Hepatocyte (in vitro differentiated cells): ENCODE results near the gene BCAS3. TPM values are rescaled to one million over a fixed set of nuclear protein-coding genes. Genes with fewer than 3 reads are reported as not detected.

Experiments
- DNase-seq: peaks from one replicate; pipeline ENCODE4 v3.0.0-alpha.2; 2016; ENCODE audit warnings: low spot score
- H2AFZ ChIP-seq: fragments of 200-600 bp; sonication (generic); 2 replicates; pipeline ENCODE4 v1.6.0; 2016; ENCODE audit warnings: antibody characterized with exemption, mild to moderate bottlenecking
- H3K27ac ChIP-seq: fragments of 200-600 bp; sonication (generic); 2 replicates; pipeline ENCODE4 v1.5.1; 2016; ENCODE audit warnings: mild to moderate bottlenecking
- H3K27me3 ChIP-seq: fragments of 200-600 bp; sonication (generic); 2 replicates; pipeline ENCODE4 v1.6.1; 2016
- H3K36me3 ChIP-seq: fragments of 200-600 bp; sonication (generic); replicated peaks from 2 replicates; pipeline ENCODE4 v1.5.1; 2016; ENCODE audit warnings: low read depth; ENCODE audit not compliant: insufficient read depth
- H3K4me1 ChIP-seq: fragments of 200-600 bp; sonication (generic); 2 replicates; pipeline ENCODE4 v1.5.1; 2016; ENCODE audit warnings: mild to moderate bottlenecking, moderate library complexity; ENCODE audit not compliant: insufficient read depth
- H3K4me2 ChIP-seq: fragments of 200-600 bp; sonication (generic); 2 replicates; pipeline ENCODE4 v1.6.0; 2016
- H3K4me3 ChIP-seq: fragments of 200-600 bp; sonication (generic); 2 replicates; pipeline ENCODE4 v1.5.1; 2016; ENCODE audit warnings: mild to moderate bottlenecking
- H3K79me2 ChIP-seq: fragments of 200-600 bp; sonication (generic); 2 replicates; pipeline ENCODE4 v1.6.0; 2017; ENCODE audit warnings: mild to moderate bottlenecking
- H3K9me2 ChIP-seq: fragments of 200-600 bp; sonication (generic); replicated peaks from 2 replicates; pipeline ENCODE4 v1.6.0; 2017; ENCODE audit warnings: mild to moderate bottlenecking; ENCODE audit not compliant: insufficient read depth
- H3K9me3 ChIP-seq: fragments of 200-600 bp; sonication (generic); 2 replicates; pipeline ENCODE4 v1.5.1; 2016; ENCODE audit warnings: low read depth, mild to moderate bottlenecking
- H4K20me1 ChIP-seq: fragments of 200-600 bp; sonication (generic); 2 replicates; pipeline ENCODE4 v1.6.0; 2016; ENCODE audit warnings: mild to moderate bottlenecking; ENCODE audit not compliant: insufficient read depth, poor library complexity, severe bottlenecking
- EZH2 ChIP-seq: fragments of 200-600 bp; sonication (generic); IDR thresholded peaks from 2 replicates; pipeline ENCODE4 v1.6.1; 2016; ENCODE audit warnings: antibody characterized with exemption, mild to moderate bottlenecking, borderline replicate concordance
- EZH2phosphoT487 ChIP-seq: fragments of 200-600 bp; sonication (generic); IDR thresholded peaks from one replicate; pipeline ENCODE4 v1.6.1; 2018; ENCODE audit warnings: antibody characterized with exemption, mild to moderate bottlenecking, low read depth, moderate library complexity; ENCODE audit not compliant: unreplicated experiment, severe bottlenecking
- WGBS: methylation state at CpG from one replicate; pipeline ENCODE4 v1.1.6; 2016; ENCODE audit warnings: low lambda C conversion rate; ENCODE audit errors: missing lambda C conversion rate; 5-methylcytosine and 5-hydroxymethylcytosine counted together
- polyA plus RNA-seq: library from polyadenylated mRNA; unstranded; fragments of >200 nt; fragmentation: Nextera tagmentation; extraction: Ambion mirVana; gene quantifications from 2 replicates; pipeline ENCODE4 v1.2.1, GENCODE V29; 2016
- total RNA-seq: library from RNA; depleted of rRNA; stranded (reverse); fragments of >200 nt; gene quantifications from 2 replicates; pipeline ENCODE4 v1.2.3, GENCODE V29; 2014
- TF ChIP-seq, protein P1 (sequence below): fragments of 200-600 bp; sonication (generic); IDR thresholded peaks from 2 replicates; pipeline ENCODE4 v1.5.1; 2016; ENCODE audit warnings: antibody characterized with exemption, mild to moderate bottlenecking; ENCODE audit not compliant: poor library complexity

Gene BCAS3
- total and polyA plus RNA-seq, 2 experiments from 2014 or later: 16.5 to 58.8 TPM

DNA sequence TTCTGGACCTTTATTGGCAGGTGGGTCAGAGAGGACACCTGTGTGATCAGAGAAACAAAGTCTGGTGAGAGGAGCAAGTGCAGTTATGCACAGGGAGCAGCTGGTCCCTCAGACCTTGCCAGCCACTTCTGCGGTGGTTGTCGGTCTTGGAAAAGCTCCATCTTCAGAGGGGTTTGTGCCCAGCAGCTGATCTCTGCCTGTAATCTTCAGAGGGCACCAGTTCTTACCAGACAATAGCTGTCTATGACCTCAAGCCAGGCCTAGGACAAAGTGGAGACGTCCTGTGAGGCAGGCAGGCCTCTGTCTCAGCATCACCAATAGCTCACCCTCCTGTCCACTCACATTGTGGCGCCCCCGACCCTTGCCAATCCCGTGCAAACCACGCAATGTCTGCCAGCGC lies 655.5 kb downstream of the BCAS3 start:
- no peaks in the 10 kb centered on the region for H3K9me2 ChIP-seq
- H3K27ac ChIP-seq: no peak overlapping the region
- H3K4me1 ChIP-seq: peaks cover 21% of the 10 kb centered on the region
- 95% methylated on average over 8 of the region's 8 CpGs for WGBS
- no peak overlapping the region for H3K4me3 ChIP-seq
- H4K20me1 ChIP-seq: no peaks in the 10 kb centered on the region
- H3K4me2 ChIP-seq: no peak overlapping the region
- no peak overlapping the region for H2AFZ ChIP-seq
- no peaks in the 10 kb centered on the region for H3K9me3 ChIP-seq
- H3K36me3 ChIP-seq: no peaks in the 10 kb centered on the region
- TF ChIP-seq, protein P1, sequence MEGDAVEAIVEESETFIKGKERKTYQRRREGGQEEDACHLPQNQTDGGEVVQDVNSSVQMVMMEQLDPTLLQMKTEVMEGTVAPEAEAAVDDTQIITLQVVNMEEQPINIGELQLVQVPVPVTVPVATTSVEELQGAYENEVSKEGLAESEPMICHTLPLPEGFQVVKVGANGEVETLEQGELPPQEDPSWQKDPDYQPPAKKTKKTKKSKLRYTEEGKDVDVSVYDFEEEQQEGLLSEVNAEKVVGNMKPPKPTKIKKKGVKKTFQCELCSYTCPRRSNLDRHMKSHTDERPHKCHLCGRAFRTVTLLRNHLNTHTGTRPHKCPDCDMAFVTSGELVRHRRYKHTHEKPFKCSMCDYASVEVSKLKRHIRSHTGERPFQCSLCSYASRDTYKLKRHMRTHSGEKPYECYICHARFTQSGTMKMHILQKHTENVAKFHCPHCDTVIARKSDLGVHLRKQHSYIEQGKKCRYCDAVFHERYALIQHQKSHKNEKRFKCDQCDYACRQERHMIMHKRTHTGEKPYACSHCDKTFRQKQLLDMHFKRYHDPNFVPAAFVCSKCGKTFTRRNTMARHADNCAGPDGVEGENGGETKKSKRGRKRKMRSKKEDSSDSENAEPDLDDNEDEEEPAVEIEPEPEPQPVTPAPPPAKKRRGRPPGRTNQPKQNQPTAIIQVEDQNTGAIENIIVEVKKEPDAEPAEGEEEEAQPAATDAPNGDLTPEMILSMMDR: no peak
- no peak for TF ChIP-seq EZH2
- TF ChIP-seq EZH2phosphoT487: no peak
- H3K27me3 ChIP-seq: no peaks in the 10 kb centered on the region
- no peak for DNase-seq
- H3K79me2 ChIP-seq: no peaks in the 10 kb centered on the region

DNA sequence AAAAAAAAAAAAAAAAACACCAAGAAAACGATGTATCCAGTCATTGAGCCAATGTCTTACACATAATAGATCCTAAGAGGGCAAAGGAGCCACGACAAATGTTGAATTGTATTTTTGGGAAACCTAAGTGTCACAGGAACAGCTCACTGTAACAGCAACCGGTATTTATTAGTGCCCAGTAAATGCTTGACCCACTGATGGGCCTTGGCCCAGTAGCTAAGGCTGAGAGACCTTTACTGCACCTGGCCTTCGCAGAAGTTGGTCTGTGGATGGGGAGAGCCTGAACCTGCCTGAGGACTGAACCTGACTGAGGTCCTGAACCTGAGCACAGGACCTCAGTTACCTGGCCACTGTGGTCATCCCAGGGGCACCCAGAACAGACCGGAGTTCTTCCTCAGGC lies 657.0 kb downstream of the BCAS3 start:
- 95% methylated on average over 5 of the region's 5 CpGs for WGBS
- H3K36me3 ChIP-seq: no peaks in the 10 kb centered on the region
- no peaks in the 10 kb centered on the region for H3K79me2 ChIP-seq
- no peak overlapping the region for H3K4me2 ChIP-seq
- H3K4me1 ChIP-seq: peaks cover 28% of the 10 kb centered on the region
- H3K27ac ChIP-seq: peak overlapping the region; percentile 37
- TF ChIP-seq EZH2phosphoT487 (no peak), EZH2 (no peak)
- TF ChIP-seq, protein P1: no peak
- no peaks in the 10 kb centered on the region for H3K9me3 ChIP-seq
- no peak overlapping the region for H2AFZ ChIP-seq
- H3K9me2 ChIP-seq: no peaks in the 10 kb centered on the region
- no peak for DNase-seq
- H3K27me3 ChIP-seq: no peaks in the 10 kb centered on the region
- H3K4me3 ChIP-seq: no peak overlapping the region
- no peaks in the 10 kb centered on the region for H4K20me1 ChIP-seq

DNA sequence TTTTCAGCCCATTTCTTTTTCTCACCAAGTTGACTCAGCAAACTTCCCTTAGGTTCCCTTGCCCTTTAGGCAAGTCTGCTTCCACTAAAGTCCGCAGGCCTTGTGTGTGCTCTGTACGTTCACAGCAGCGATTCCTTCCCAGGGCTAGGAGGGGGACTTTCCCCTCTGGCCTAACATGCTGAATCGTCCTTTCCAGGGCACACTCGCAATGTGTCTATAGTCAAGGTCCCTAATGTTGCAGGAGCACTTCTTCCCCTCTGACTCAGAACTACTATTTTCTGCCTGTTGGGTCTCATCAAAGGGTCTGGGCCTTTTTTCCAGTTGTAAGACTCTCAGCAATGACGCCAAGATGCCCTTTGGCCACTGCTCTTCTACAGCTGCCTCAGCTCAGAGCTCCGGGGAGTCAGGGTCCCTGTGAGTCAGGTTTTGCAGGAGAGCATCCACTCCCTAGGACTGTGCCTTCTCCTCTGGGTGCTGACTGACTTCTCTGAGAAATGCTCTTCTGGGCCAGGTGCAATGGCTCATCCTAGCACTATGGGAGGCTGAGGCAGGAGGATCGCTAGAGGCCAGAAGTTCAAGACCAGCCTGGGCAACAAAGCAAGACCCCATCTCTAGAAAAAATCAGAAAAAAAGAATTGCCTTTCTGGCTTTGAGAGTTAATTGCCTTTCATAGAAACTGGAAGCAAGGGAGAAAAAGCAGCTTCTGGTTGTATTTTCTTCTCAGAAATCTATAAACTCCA lies 657.6 kb downstream of the BCAS3 start:
- DNase-seq: peak; percentile 66
- Histone ChIP-seq H3K27ac (peak overlapping the region; percentile 68), H3K9me2 (no peaks in the 10 kb centered on the region), H3K79me2 (no peaks in the 10 kb centered on the region), H3K27me3 (no peaks in the 10 kb centered on the region), H3K9me3 (no peaks in the 10 kb centered on the region), H3K36me3 (no peaks in the 10 kb centered on the region), H4K20me1 (no peaks in the 10 kb centered on the region), H3K4me3 (no peak overlapping the region), H3K4me1 (peaks cover 28% of the 10 kb centered on the region), H2AFZ (no peak overlapping the region), H3K4me2 (peak overlapping the region; percentile 38)
- no peak for TF ChIP-seq EZH2
- TF ChIP-seq, protein P1: no peak
- TF ChIP-seq EZH2phosphoT487: no peak
- WGBS: 68% methylated on average over 8 of the region's 8 CpGs
